ENCODE results near the gene RHEX.
"Not testable (repeated sequence)": the region's sequence is repeated elsewhere in the genome, so short reads cannot be mapped to it uniquely, and the experiment has no call there.

RHEX gene

GRCh38 chr1:206058927-206059292 is 5.9 kb downstream of the RHEX start:
- DNase-seq (ENCODE audit: low read depth in 2 of 2) = no peak

DNA sequence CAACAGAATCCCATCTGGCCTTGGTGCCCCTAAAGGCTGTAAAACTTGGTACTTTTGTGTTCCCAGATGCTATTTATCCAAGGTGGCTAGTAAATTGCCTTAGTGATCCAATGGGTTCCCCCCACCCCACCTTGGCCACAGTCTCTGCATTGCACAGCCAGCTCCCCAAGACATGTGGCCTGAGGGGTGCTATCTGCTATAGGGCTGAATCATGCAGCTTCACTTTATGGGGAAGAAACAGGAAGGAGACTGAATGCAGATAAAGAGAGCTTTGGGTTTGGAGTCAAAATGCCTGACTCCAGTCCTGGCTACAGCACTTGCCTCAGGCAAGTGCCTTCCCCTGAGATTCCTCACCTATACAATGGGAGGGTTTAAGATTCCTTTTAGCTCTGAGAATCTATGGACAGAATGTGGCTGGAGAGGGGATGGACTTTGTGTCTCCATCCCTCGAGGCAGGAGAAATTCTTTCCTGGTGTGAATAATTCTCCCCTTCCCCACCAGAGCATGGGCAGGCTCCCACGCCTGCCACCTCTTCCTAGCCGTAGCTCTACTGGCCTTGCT is 6.5 kb downstream of the RHEX start:
- DNase-seq (ENCODE audit: low read depth in 2 of 2) = no peak

DNA sequence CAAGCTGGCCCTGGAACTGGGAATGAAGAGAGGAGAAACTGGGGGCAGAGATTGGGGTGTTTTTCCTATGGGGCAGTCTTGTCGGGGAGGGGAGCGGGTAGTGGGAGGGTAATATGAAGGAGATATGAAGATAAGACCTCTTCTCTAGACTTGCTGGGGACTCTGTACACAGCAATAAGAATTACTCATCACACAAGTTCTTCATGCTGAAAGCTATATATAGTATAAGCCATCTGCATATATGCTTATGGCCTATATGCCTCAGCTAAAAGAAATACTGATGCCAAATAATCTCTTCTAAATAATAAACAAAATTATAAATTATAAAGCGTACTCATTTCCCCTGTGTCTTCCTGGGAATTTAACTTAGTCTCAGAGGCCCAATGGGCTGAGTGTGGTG is 7.9 kb downstream of the RHEX start:
- no peak for DNase-seq (ENCODE audit: low read depth in 2 of 2)

DNA sequence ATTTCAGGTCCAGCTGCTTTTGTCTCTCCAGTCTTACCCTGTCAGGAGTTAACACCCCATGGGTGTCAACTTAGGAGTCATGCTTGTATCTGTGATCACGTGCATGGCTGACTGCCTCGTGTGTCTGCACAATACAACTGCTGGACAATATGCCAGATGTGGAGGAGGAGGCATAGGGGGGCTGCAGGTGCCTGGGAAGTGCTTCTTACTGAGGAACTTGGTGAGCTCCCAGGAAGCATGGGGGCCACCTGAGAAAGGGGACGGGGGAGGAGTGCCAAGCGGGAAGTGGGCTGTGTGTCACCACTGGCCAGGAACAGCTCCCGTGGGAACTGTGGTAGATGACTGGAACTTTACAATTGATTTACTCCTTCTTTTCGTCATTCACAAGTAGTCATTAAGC is 9.5 kb downstream of the RHEX start:
- DNase-seq (ENCODE audit: low read depth in 2 of 2) = no peak

- not testable (repeated sequence) for DNase-seq (ENCODE audit: low read depth in 2 of 2)
These were observed 11.0 kb downstream of the RHEX start for GRCh38 chr1:206064001-206064400.

GRCh38 chr1:206064501-206064900 is 11.5 kb downstream of the RHEX start:
- not testable (repeated sequence) for DNase-seq (ENCODE audit: low read depth in 2 of 2)

- no peak for DNase-seq (ENCODE audit: low read depth in 2 of 2)
These were observed 12.7 kb downstream of the RHEX start for GRCh38 chr1:206065547-206066145.

- no peak for DNase-seq (ENCODE audit: low read depth in 2 of 2)
These were observed 13.7 kb downstream of the RHEX start for GRCh38 chr1:206066479-206067171.

DNA sequence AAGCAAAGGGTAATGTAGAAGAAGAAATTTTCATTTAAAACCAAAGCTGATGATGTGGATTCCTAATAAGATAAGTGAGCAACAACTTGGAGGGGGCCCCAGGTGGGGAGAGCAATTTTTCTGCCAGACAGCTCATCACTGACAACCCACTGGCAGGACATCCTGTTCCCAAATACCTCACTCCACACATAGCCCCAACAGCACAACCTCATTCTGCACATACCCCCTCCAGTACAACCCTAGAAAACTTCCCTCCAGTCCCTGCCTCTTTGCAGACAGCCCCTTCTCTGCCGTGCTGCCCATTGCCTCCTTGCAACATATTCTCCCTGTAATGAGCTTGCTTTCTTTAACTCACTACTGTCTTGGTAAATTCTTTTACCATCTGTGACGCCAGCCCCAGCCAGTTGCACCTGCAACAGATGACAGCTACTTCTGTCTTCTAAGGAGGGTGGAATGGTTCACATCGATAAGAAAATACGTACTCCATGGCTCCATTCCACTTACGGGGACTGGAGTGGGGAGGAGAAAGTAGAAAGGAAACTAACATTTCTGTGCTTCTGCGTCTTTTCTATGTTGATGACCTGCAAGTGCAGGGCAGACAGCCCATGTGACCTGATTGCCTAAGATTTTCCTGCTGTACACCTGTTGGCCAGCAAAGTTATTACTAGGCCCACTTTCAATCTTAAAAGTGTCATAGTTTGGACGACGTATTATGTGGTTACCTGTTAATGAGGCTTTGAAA is 14.7 kb downstream of the RHEX start:
- no peak for DNase-seq (ENCODE audit: low read depth in 2 of 2)

DNA sequence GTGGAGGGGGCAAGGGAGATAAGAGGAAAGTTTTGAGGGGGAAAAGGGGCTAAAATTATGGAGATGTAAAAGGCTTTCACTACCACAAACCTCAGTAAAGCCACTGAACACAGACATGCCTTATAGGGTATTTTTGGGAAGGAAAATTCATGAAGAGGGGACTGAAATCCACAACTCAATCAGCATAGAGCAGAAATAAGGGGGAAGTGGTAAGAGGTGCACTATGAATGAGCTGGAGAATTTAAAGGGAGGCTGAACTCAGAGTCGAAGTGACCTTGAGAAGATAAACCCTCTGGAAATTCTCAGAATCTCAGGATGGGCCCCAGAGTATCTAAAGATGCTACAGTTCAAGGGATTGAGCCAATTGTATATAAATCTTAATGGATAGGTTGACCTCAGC is 15.3 kb downstream of the RHEX start:
- DNase-seq (ENCODE audit: low read depth in 2 of 2) = no peak

- DNase-seq (ENCODE audit: low read depth in 2 of 2) = no peak
These were observed 17.8 kb downstream of the RHEX start for GRCh38 chr1:206070627-206071304.

DNA sequence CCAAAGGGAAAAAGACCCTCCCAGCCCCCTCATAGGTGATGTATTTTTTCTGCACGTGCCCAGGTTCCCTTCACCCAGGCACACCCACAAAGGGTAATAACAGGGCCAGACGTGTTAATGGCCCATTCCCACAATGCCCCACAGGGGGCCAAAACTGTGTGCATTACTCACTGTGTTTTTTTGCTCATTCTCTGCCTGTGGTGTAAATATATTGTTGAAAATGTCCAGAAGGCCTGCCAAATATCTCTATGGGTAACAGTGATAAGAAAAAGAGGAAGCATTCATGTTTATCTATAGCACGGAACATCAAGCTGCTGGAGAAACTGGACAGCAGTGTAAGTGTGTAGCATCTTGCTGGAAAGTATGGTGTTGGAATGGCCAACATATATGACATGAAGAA is 21.9 kb downstream of the RHEX start:
- DNase-seq (ENCODE audit: low read depth in 2 of 2) = no peak

GRCh38 chr1:206075786-206076755 is 23.1 kb downstream of the RHEX start:
- DNase-seq (ENCODE audit: low read depth in 2 of 2) = no peak

GRCh38 chr1:206079135-206079534 is 26.2 kb downstream of the RHEX start:
- no peak for DNase-seq (ENCODE audit: low read depth in 2 of 2)

DNA sequence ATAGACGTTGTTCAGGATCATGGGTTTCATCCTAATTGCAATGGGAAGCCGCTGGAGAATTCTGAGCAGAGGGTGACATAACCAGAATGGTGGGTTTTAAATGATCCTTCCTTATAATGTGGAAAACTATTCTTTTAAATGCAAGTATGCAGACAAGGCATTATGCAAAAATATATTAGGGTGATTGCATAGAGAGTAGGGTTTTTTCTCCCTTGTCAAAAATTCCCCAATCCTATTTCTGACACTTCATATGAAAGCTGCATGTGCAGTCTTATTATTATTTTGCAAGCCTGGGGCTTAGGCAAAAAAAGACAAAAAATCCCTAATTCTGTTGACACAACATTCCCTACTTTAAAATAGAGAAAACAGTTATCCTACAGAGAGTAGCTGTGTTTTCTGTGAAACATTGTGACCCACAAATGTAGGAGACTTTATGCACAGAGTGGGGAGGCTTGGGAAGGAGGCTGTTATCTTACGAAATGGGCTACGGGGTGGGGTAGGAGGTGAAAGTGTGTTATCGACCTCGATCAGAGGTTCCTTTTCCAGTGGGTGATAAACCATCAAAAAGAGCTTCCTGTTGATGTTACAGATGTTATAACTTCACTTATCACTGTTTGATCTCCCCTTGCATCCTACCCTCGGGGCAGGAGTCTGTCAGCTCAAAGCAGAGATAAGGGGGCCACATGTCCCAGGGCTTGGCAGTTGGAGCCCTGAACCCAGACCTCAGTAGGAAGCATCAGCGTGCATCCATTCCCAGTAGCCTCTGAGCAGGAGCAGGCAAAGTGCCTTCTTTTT is 27.2 kb downstream of the RHEX start:
- DNase-seq (ENCODE audit: low read depth in 2 of 2) = no peak

DNA sequence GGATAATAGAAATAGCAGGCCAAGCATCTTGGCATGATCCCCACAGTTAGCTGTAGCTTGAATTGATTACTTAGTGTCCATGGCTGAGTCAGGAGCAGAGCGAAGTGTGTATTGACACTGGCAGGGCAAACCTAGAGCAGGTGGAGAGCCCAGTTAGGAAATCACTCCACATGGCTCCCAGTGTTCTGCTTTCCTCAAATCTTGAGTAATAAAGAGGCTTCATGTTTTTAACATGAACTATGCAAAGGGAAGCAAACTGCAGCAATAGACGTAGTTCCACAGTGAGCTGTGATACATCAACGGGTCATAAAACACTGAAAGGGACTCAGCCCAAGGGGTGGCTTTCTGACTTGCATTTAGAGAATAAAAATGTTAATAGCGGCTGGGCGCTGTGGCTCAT is 28.9 kb downstream of the RHEX start:
- no peak for DNase-seq (ENCODE audit: low read depth in 2 of 2)

DNA sequence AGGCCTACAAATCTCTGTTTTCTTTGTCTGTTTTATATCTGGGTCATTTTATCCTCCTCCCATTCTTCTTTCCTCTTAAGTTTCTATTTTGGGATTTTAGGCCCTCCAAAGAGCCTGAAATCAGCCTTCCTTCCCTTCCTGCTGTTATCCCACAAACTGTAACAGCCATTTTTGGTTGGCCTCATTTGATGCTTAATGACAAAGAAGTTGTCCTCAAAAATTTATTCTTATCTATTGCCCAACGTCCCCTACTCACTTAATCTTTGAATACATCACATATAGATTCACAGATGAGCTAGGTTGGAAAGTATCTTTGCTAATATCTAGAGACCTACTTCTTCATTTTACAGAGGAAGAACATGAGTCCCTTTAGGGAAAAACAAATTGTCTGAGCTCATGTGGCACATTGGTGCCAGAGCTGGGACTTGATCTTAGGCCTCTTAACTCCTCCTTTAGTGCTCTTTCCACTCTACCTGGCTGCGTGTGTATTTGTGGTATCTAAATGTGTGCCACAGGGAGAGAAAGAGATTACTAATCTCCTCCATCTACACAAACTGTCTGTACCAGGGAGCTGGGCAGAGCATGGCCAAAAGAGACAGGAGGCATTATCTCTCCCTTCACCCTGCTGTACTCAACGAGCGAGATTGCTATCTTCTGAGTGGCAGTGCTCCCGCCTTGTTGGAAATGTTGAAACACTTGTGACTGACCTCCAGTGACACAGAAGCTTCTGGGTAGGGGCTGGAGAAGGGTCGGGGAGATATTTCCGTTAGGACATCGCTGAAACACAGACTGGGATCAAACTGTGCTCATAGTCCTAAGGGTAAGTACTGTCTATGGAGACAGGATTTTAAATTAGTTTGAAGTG is 30.1 kb downstream of the RHEX start:
- no peak for DNase-seq (ENCODE audit: low read depth in 2 of 2)

DNA sequence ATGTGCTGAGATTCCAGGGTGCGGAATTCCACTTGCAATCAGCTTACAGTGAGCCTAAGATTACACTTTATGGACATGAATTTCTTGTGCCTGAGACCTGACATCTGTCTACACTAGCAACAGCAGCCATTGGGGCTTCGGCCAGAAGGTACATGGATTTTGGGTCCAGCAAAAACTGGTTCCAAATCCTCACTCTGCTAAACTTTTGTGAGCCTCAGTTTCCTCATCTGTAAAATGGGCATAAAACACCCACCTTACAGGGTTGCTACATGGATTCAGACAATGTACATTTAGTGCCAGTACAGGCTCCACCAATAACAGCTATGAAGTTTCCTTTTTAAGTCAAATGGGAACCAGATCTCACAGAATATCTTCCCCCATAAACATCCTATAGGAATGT is 30.8 kb downstream of the RHEX start:
- DNase-seq (ENCODE audit: low read depth in 2 of 2) = no peak

- DNase-seq (ENCODE audit: low read depth in 2 of 2) = no peak
These were observed 34.1 kb downstream of the RHEX start for GRCh38 chr1:206087091-206087490.
